ENCODE data around the gene MICALL2.

The MICALL2 gene

GRCh38 chr7:1402110-1402790, 57.0 kb downstream of the MICALL2 start:
- TF ChIP-seq CTCF (IDR thresholded peaks at IDR 0.05; ENCODE audit: insufficient read depth, low read depth, low read length, missing control alignments): no peak
- no peak for DNase-seq (ENCODE audit: low read depth)
- H3K4me3 ChIP-seq (ENCODE audit: low read depth, low read length): no peak overlapping the region

GRCh38 chr7:1401011-1401410, 58.3 kb downstream of the MICALL2 start:
- no peak overlapping the region for H3K4me3 ChIP-seq (ENCODE audit: low read depth, low read length)
- no peak for DNase-seq (ENCODE audit: low read depth)
- TF ChIP-seq CTCF (IDR thresholded peaks at IDR 0.05; ENCODE audit: insufficient read depth, low read depth, low read length, missing control alignments): no peak

- no peak for TF ChIP-seq CTCF (IDR thresholded peaks at IDR 0.05; ENCODE audit: insufficient read depth, low read depth, low read length, missing control alignments)
- H3K4me3 ChIP-seq (ENCODE audit: low read depth, low read length): no peak overlapping the region
These were observed 58.9 kb downstream of the MICALL2 start for GRCh38 chr7:1400371-1400770.

GRCh38 chr7:1397491-1398327, 61.6 kb downstream of the MICALL2 start:
- TF ChIP-seq CTCF (IDR thresholded peaks at IDR 0.05; ENCODE audit: insufficient read depth, low read depth, low read length, missing control alignments): no peak
- no peak for DNase-seq (ENCODE audit: low read depth)

More at GRCh38 chr7:1400371-1400770, 58.9 kb downstream of the MICALL2 start:
- DNase-seq (ENCODE audit: low read depth): no peak

GRCh38 chr7:1396195-1396594, 63.1 kb downstream of the MICALL2 start:
- no peak for TF ChIP-seq CTCF (IDR thresholded peaks at IDR 0.05; ENCODE audit: insufficient read depth, low read depth, low read length, missing control alignments)
- H3K4me3 ChIP-seq (ENCODE audit: low read depth, low read length): no peak overlapping the region
- no peak for DNase-seq (ENCODE audit: low read depth)

More at GRCh38 chr7:1397491-1398327, 61.6 kb downstream of the MICALL2 start:
- H3K4me3 ChIP-seq (ENCODE audit: low read depth, low read length): no peak overlapping the region

- no peak for DNase-seq (ENCODE audit: low read depth)
- TF ChIP-seq CTCF (IDR thresholded peaks at IDR 0.05; ENCODE audit: insufficient read depth, low read depth, low read length, missing control alignments): no peak
- H3K4me3 ChIP-seq (ENCODE audit: low read depth, low read length): no peak overlapping the region
These were observed 63.8 kb downstream of the MICALL2 start for GRCh38 chr7:1395211-1396070.

Data from GM12865 (cell line).